ENCODE measurements around the gene ATG4D.

ATG4D gene

DNA sequence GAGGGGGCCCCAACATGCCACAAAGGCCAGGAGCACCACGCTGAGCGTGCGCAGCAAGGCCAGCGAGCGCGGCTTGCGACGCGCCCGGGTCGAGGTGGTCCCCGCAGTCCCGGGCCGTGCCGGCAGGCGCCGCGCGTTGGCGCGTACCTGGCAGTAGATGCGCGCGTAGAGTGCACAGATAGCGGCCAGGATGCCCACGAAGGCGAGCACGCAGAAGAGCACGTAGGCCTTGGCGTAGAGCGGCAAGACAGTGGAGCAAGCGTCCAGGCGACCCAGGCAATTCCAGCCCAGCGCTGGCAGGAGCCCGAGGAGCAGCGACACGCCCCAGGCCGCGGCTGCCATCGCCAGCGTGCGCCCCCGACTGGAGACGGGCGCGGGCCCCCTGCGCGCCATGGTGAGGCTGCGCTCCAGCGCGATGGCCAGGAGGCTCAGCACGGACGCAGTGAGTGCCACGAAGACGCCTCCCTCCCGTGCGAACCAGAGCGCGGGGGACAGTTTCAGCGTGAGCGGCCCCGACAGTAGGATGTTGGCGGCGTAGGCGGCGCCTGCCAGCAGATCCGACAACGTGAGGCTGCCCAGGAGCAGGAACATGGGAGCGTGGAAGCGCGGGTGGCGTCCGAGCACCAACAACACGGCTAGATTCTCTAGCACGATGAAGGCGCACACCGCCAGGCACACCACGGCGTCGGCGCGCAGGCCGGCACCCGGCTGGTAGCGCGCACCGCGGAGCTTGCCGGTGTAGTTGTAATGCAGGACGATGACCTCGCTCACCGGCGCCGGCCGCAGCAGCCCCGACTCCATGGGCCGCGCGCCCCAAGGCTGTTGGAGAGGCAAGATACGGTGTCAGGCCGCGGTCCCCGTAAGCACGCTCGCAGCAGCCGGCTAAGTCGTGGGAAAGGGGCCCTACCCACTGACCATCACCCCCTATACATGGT, 29.2 kb upstream of the ATG4D start:
- TF ChIP-seq CTCF (IDR thresholded peaks at IDR 0.05; ENCODE audit: extremely low read depth, missing control alignments) = no peak
- peak; percentile 63 for DNase-seq (ENCODE audit: low spot score)

GRCh38 chr19:10516064-10516385, 27.7 kb upstream of the ATG4D start:
- no peak for TF ChIP-seq CTCF (IDR thresholded peaks at IDR 0.05; ENCODE audit: extremely low read depth, missing control alignments)
- DNase-seq (ENCODE audit: low spot score) = peak; percentile 9

DNA sequence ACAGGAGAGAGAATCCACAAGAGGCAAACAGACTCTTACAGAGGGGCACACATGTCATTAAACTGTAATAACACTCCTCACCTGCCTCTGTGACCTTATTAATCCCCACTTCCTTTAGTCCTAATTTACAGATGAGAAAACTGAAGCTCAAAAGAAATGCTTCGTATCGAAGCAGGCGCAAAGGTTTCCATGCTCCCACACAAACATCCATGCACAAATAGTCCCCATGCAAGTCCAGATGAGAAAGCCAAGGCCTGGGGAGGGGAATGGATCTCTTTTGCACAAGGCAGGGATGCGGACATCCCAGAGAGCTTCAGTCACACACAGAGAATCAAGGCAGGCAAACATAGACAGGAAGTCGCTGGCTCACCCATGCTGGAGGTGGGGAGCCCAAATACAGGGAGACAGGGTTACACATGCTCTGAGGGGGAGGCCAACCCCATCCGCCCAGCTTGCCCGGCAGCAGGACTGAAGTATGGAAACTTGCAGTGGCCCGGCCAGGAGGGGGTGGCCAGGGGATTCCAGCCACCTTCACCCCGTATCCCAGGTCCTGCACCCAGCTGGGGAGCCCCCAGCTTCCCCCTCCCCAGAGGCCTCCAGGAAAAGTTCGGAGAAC, 26.9 kb upstream of the ATG4D start:
- no peak for TF ChIP-seq CTCF (IDR thresholded peaks at IDR 0.05; ENCODE audit: extremely low read depth, missing control alignments)
- DNase-seq (ENCODE audit: low spot score) = peak; percentile 25

GRCh38 chr19:10517361-10517759, 26.3 kb upstream of the ATG4D start, which contains the start of gene S1PR5:
S1PR5 (minus strand) TSS chr19:10517447; CDS start chr19:10515011, 2,436 bp downstream.
- no peak for DNase-seq (ENCODE audit: low spot score)
- TF ChIP-seq CTCF (IDR thresholded peaks at IDR 0.05; ENCODE audit: extremely low read depth, missing control alignments) = no peak

- no peak for DNase-seq (ENCODE audit: low spot score)
- no peak for TF ChIP-seq CTCF (IDR thresholded peaks at IDR 0.05; ENCODE audit: extremely low read depth, missing control alignments)
Observed at GRCh38 chr19:10517760-10518443, 25.8 kb upstream of the ATG4D start.

DNA sequence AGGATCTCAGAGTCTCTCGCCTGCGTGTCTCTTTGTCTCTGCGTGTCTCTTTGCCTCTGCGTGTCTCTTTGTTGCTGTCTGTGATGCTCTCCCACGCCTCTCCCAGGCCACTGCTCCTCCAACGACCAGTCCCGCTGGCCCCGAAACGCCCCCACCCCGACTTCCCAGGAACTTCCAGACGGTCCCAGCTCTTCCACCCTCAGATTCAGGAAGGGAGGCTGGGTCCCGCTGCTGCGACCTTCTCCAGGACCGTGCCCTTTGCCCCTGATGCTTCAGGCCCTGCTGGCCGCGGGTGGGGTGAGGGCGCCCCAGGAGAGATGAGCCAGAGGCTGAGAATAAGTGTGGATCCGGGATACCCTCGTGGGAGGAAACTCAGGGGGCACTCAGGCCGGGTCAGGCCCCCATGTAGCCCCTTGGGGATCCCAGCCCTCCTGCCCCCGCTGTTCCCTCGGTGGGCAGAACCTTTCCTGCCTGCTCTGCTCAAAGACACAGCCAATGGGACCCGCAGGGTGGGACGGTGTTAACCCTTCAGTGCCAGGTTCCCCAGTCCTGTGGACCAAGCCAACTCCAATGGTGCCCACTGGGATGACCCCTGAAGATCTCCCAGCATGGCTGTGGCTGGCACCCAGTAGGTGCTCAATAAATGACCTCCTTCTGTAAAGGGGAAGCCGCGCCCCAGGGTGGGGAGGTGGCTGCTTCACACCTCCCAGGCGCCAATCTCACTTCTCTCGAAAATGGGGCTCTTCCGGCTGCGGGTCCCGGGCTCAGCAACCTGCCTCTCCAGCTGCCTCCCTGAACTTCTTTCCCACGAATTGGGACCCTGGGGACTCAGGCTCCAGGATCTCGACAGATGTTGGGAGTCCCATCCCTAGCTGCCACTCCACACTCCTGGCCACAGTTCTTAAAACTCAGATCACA, 25.0 kb upstream of the ATG4D start:
- peak; percentile 62 for DNase-seq (ENCODE audit: low spot score)
- no peak for TF ChIP-seq CTCF (IDR thresholded peaks at IDR 0.05; ENCODE audit: extremely low read depth, missing control alignments)
